ENCODE results near the gene SUDS3.

Gene SUDS3

DNA sequence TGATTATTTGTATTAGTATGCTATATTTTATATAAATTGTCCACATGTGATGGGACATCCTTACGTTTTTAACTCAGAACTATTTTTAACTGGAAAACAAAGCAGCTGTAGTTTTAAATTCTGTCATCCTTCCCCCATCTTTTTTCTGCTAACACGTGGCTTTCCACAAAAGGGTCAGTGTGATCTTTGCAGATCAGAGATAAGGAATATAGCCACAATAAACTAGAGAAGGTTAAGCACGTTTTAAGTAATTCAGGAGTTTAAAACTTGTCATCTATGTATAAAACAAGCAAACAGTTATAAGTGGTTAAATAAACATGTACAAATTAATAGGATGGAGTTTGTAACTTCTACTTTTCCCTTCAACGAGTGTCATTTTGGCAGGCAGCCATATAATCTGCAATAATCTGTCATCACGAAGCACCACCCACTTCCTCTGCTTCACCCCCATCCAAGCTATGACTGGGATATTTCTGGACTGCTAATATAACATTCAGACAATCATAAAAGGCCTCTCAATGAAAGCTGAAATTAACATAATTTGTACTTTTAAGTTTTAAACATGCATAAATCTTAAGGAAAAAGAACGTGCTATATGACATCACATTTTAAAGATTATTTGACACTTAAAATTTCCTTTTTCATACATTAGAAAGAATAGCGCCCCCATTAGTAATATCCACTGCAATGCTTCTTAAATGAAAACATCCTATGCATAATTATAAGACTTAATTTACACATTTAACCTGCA is 18.9 kb upstream of the SUDS3 start:
- no peak for DNase-seq

DNA sequence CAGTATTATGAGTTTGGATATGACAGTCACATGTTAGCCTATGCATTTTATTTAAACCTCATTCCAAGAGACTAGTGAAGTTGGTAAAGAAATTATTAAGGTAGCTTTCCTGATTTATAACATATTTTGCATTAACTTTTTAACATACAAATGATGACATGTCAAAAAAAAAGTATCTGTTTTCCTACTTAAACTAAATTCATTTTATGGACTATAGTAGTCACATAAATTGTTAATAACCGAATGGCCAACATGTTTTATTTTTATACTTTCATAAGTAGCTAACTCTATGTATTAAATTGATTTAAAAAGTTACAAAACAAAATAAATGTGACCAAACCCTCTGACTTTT is 18.4 kb upstream of the SUDS3 start:
- DNase-seq = no peak

DNA sequence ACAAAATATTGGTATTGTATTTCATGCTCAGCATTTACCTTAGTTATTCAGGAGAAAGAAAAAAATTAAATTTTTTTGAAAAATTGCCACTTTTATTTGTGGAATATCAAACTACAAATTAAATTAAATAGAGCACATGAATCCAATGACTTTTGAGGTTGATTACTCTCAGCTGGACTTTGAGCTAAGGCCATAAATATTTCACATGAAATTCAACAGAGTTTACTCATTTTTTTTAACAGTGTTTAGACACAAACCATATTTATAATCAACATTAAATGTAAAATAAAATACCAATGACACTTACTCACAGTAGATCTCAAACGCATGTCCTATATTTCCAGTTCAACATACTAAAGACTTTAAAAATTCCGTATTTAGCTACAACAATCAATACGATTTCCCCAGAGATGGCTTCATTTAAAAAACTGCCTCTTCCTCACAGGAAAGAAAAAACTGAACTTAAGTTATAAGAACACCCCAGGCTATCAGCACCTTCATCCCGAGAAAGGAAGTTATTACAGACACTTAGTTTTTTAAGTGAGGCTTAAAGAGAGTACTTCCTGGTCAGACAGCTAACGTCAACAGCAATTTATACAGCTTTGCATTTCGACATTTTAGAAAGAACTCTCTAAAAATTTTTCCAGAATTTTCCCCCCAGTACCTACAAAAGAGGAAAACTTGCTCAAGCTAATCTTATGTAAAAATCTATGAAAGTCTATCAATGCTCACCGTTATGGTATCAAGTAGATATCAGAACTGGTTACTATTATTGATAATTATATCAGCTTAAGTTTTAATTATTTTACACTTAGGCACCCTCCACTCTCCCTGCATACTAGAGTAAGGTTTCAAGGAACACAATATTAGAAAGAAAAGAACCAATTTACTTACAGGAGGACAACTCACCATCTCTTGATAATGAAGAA is 17.5 kb upstream of the SUDS3 start:
- no peak for DNase-seq

GRCh38 chr12:118359541-118359915 is 16.8 kb upstream of the SUDS3 start:
- no peak for DNase-seq

- no peak for DNase-seq
Observed at GRCh38 chr12:118361092-118361404, 15.3 kb upstream of the SUDS3 start.

DNA sequence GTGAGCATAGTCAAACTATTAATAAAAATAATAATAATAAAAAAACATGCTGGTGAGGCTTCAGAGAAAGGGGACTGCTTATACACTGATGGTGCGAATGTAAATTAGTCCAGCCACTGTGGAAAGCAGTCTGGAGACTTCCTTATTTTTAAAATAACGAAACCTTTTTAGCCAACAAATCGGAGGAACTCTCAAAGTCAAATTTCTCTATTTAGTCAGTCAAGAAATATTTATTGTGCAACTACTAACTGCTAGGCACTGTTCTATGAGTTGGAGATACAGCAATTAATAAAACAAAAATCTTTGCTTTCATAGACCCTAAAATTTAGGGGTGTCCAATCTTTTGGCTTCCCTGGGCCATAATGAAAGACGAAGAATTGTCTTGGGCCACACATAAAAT is 14.5 kb upstream of the SUDS3 start:
- DNase-seq = no peak

DNA sequence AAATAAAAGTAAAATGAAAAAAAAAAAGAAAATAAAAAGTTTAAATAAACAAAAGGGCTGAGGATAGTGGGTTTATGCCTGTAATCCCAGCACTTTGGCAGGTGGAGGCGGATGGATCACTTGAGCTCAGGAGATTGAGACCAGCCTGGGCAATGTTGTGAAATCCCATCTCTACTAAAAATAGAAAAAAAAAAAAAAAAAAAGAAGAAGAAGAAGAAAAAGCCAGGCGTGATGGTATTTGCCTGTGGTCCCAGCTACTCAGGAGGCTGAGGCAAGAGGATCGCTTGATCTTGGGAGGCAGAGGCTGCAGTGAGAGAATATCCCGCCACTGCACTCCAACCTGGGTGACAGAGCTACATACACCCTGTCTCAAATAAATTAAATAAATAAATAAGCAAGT is 7.5 kb upstream of the SUDS3 start:
- DNase-seq = no peak

GRCh38 chr12:118370601-118371000 is 5.8 kb upstream of the SUDS3 start:
- DNase-seq = no peak

- DNase-seq = peak; percentile 63
Observed at GRCh38 chr12:118371321-118372282, 4.8 kb upstream of the SUDS3 start.

DNA sequence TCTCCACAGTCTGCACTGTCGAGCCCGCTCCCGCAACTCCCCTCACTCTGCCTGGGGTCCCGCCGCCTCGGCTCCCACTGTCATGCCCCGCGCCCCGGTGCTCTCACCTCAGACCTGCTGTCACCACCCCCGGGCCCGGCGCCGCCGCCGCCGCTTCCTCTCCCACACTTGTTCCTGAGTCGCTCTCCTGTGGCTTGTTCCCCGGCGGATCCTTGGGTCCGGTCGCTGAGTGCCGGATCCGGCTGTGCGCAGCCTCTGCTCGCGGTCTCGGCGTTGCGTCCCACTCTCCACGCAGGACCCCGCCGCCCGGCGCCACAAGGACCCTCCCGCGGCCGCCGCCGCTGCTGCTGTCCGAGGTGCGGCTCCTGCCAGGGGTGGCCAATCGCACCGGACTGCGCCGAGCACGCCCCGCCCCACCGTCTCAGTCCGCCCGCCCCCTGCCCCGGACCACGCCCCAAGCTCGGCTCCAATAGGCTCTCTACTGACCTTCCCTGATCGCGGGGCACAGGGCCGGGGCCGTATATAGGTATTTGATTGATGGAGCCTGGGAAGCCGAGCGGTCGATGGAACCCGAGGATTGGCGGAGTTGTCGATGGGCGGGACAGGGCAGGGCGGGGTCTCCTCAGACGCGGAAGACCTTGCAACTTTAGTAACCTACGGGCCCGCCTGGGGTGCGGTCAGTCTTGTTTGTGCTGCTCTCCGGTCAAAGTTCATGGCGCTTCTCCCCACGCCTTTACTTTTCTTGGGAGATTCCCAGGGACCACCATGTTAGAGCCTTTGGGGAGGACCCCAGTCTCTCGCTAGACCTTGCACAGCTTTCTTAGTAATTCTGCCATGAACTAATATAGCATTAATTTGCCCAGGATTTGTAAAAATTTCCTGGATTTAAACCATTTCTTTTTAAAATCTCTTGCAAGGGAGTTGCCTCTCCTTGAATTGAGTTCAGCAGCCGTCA is 3.5 kb upstream of the SUDS3 start, which contains the start of gene TAOK3:
TSS of gene TAOK3 (minus strand) at position 367 of the 955 bp plus-strand sequence. CDS start 117,340 bp downstream, outside the sequence.
- DNase-seq = peak; percentile 96

DNA sequence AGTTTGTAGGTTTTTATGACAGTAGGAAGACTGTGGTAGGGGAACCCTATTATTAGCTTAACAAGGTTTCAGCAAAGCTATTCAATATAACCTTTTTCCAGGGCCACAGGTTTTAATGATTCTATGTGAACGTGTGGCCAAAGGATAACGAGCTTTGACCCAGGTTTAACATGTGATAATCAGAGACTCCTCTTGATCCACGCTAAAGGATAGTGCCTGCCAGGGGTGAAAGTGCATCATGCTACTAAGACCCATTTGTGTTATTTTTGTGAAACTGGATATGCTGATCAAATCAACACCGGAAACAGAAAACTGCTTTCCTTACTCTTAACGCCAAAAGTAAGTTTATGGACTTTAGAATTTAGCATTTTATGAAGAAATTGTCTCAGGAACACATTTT is 2.7 kb upstream of the SUDS3 start:
- DNase-seq = no peak

DNA sequence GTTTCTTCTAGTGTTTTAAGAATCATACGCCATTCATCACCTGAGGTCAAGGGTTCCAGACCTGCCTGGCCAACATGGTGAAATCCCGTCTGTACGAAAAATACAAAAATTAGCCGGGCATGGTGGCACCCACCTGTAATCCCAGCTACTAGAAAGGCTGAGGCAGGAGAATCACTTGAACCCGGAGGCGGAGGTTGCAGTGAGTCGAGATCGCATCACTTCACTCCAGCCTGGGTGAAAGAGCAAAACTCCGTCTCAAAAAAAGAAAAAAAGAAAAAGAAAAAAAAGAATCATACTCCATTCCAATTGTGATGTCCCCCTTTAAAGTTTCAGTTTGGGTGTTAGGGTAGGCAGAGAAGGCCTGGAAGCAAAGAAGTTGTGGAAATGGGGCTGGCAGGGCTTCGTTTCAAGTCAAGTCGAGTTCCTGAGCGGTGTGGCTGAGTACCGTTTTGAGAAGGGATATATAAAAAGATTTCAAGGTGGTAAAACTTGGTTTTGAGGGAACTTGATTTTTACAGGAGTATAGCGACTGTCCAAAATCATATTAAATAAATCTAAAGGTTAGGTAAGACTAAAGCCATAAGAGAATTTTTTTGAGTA is 2.1 kb upstream of the SUDS3 start:
- no peak for DNase-seq

DNA sequence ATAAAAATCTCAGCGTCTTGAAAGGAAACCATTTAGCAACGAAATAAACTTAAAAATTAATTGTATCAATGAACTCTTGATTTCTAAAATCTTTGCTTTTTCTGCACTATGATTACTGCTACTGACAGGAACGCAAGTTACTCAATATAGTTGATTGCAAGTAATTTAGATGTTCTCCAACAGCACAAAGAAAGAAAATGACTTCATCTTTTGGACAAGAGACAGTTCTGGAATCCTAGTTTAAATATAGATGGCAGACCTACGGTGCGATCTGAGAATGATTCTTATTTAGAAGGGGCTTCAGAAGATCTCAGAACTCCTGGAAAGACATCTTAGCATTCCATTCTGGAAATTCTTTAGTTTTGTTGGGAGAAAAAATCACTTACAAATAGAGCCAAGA is 1.4 kb upstream of the SUDS3 start:
- DNase-seq = no peak

- DNase-seq = no peak
Observed at GRCh38 chr12:118375348-118375747, 1.0 kb upstream of the SUDS3 start.

GRCh38 chr12:118377021-118377883 is 897 bp downstream of the SUDS3 start:
- no peak for DNase-seq

DNA sequence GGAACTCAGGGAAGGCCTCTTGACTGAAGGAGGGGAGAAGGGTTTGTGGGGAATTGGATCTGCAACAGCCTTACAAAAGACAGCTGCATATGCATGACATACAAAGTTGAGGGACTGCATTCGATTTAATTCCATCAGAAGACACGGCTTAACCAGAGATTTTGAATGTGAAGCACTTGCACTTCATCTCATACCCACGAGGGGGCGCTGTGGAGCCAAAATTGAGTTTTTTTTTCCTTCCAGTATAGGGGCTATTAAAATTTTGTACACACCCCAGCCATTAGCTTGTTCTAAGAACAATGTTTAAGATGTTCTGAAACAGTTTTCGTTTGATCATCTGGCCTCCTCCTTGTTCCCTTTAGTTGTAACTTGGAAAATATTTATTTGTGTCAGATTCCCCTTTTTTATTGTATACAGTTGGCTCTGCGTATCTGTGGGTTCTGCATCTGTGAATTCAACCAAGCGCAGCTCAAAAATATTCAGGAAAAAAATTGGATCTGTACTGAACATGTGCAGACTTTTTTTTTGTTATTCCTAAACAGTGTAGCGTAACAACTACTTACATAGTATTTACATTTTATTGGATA is 1.6 kb downstream of the SUDS3 start:
- DNase-seq = peak; percentile 92

- no peak for DNase-seq
Observed at GRCh38 chr12:118391424-118391823, 15.1 kb downstream of the SUDS3 start.

DNA sequence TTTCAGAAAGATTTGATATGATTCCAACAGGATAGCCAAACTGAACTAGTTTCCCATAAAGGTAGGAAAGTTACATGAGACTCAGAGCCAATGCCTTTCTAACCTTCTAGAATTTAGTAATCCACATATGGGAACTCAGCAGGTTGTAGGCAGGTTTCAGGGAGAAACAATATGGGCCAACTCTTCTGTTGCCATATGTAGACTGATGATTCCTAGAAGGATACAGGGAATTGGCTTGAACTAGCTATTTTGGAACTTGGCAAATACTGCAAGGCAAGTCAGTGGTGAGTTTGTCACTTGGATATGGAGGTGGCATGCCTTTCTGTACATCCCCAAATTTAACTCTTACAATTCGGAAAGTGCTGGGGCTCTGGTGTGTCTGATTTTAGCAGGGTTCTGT is 15.5 kb downstream of the SUDS3 start:
- no peak for DNase-seq

- DNase-seq = no peak
Observed at GRCh38 chr12:118397708-118398440, 21.5 kb downstream of the SUDS3 start.

All from activated CD8-positive, alpha-beta memory T cell treated with anti-CD3 and anti-CD28 coated beads for 24 hours (primary cell).